ENCODE results near the gene PTH2R.
"Not testable (repeated sequence)": the region's sequence is repeated elsewhere in the genome, so short reads cannot be mapped to it uniquely, and the experiment has no call there.

The PTH2R gene

GRCh38 chr2:208511016-208511415, 104.4 kb downstream of the PTH2R start:
- Histone ChIP-seq H3K9ac (ENCODE audit: low read length) (no peak overlapping the region), H3K27ac (ENCODE audit: low read depth, low read length) (no peak overlapping the region), H3K79me2 (ENCODE audit: control insufficient read depth, insufficient read depth, low read length, poor library complexity) (no peaks in the 10 kb centered on the region), H3K4me2 (ENCODE audit: low read length) (no peak overlapping the region), H2BK5ac (ENCODE audit: low read depth, low read length, poor library complexity) (no peak overlapping the region), H3K18ac (ENCODE audit: low read length) (no peak overlapping the region), H3K27me3 (ENCODE audit: insufficient read depth, low read length) (no peaks in the 10 kb centered on the region), H3K4me3 (ENCODE audit: low read depth, low read length) (no peak overlapping the region), H3K4me1 (ENCODE audit: control insufficient read depth in 1 of 2, insufficient read depth in 2 of 2, low read length in 2 of 2) (no peaks in the 10 kb centered on the region), H4K91ac (ENCODE audit: low read depth, low read length) (no peak overlapping the region), H3K23ac (ENCODE audit: low read length) (no peak overlapping the region), H3K4ac (ENCODE audit: low read depth, low read length) (no peak overlapping the region), H3K36me3 (ENCODE audit: control insufficient read depth in 1 of 2, insufficient read depth in 2 of 2, low read length in 2 of 2) (no peaks in the 10 kb centered on the region), H2AFZ (ENCODE audit: insufficient read depth, low read length, poor library complexity) (no peak overlapping the region), H2BK120ac (ENCODE audit: insufficient read depth, low read length, poor library complexity) (no peak overlapping the region), H4K12ac (ENCODE audit: low read depth, low read length) (no peak overlapping the region), H3K9me3 (ENCODE audit: insufficient read depth, low read depth, low read length) (peaks cover 5% of the 10 kb centered on the region), H3K14ac (ENCODE audit: low read length) (no peak overlapping the region), H3K79me1 (ENCODE audit: low read length) (no peaks in the 10 kb centered on the region), H2BK12ac (ENCODE audit: low read length) (no peak overlapping the region), H2AK5ac (ENCODE audit: low read length) (no peak overlapping the region), H4K8ac (ENCODE audit: low read depth, low read length) (no peak overlapping the region)
- no CpG with 5 or more reads among the region's 3 CpGs for WGBS (ENCODE audit: extremely low coverage, insufficient coverage, insufficient read length)
- DNase-seq = no peak

GRCh38 chr2:208511573-208511972, 105.0 kb downstream of the PTH2R start:
- no peaks in the 10 kb centered on the region for H3K79me2 ChIP-seq (ENCODE audit: control insufficient read depth, insufficient read depth, low read length, poor library complexity)

DNA sequence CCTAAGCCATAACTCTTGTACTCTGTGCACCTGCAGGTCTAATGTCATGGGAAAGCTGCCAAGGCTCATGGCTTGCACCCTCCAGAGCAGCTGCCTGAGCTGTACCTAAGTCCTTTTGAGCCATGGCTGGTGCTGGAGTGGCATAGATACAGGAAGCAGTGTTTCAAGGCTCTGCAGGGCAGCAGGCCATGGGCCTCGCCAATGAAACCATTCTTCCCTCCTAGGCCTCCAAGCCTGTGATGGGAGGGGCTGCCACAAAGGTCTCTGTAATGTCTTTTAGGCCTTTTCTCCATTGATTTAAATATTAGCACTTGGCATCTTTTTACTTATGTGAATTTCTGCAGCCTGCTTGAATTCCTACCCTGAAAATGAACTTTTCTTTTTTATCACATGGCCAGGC, 108.5 kb downstream of the PTH2R start:
- H4K8ac ChIP-seq (ENCODE audit: low read depth, low read length) = no peak overlapping the region
- H2BK12ac ChIP-seq (ENCODE audit: low read length) = no peak overlapping the region
- H3K4ac ChIP-seq (ENCODE audit: low read depth, low read length) = no peak overlapping the region
- no peak overlapping the region for H3K23ac ChIP-seq (ENCODE audit: low read length)
- no peak overlapping the region for H4K91ac ChIP-seq (ENCODE audit: low read depth, low read length)
- no peak for DNase-seq
- no peak overlapping the region for H2BK5ac ChIP-seq (ENCODE audit: low read depth, low read length, poor library complexity)
- H3K36me3 ChIP-seq (ENCODE audit: control insufficient read depth in 1 of 2, insufficient read depth in 2 of 2, low read length in 2 of 2) = no peaks in the 10 kb centered on the region
- no peak overlapping the region for H2BK120ac ChIP-seq (ENCODE audit: insufficient read depth, low read length, poor library complexity)
- H3K27me3 ChIP-seq (ENCODE audit: insufficient read depth, low read length) = no peaks in the 10 kb centered on the region
- H3K4me1 ChIP-seq (ENCODE audit: control insufficient read depth in 1 of 2, insufficient read depth in 2 of 2, low read length in 2 of 2) = no peaks in the 10 kb centered on the region
- H3K9ac ChIP-seq (ENCODE audit: low read length) = no peak overlapping the region
- no peak overlapping the region for H3K27ac ChIP-seq (ENCODE audit: low read depth, low read length)
- no CpG with 5 or more reads among the region's 1 CpG for WGBS (ENCODE audit: extremely low coverage, insufficient coverage, insufficient read length)
- H2AK5ac ChIP-seq (ENCODE audit: low read length) = no peak overlapping the region
- no peak overlapping the region for H3K14ac ChIP-seq (ENCODE audit: low read length)
- H2AFZ ChIP-seq (ENCODE audit: insufficient read depth, low read length, poor library complexity) = no peak overlapping the region
- H3K18ac ChIP-seq (ENCODE audit: low read length) = no peak overlapping the region
- no peak overlapping the region for H3K4me2 ChIP-seq (ENCODE audit: low read length)
- peaks cover 7% of the 10 kb centered on the region for H3K9me3 ChIP-seq (ENCODE audit: insufficient read depth, low read depth, low read length)
- H3K79me1 ChIP-seq (ENCODE audit: low read length) = no peaks in the 10 kb centered on the region
- no peak overlapping the region for H3K4me3 ChIP-seq (ENCODE audit: low read depth, low read length)
- no peaks in the 10 kb centered on the region for H3K79me2 ChIP-seq (ENCODE audit: control insufficient read depth, insufficient read depth, low read length, poor library complexity)
- no peak overlapping the region for H4K12ac ChIP-seq (ENCODE audit: low read depth, low read length)

More at GRCh38 chr2:208511573-208511972, 105.0 kb downstream of the PTH2R start:
- Histone ChIP-seq H2AK5ac (ENCODE audit: low read length) (no peak overlapping the region), H3K4ac (ENCODE audit: low read depth, low read length) (no peak overlapping the region), H4K91ac (ENCODE audit: low read depth, low read length) (no peak overlapping the region), H3K4me3 (ENCODE audit: low read depth, low read length) (no peak overlapping the region), H2AFZ (ENCODE audit: insufficient read depth, low read length, poor library complexity) (no peak overlapping the region), H3K9me3 (ENCODE audit: insufficient read depth, low read depth, low read length) (peaks cover 7% of the 10 kb centered on the region), H3K23ac (ENCODE audit: low read length) (no peak overlapping the region), H3K4me1 (ENCODE audit: control insufficient read depth in 1 of 2, insufficient read depth in 2 of 2, low read length in 2 of 2) (no peaks in the 10 kb centered on the region), H2BK120ac (ENCODE audit: insufficient read depth, low read length, poor library complexity) (no peak overlapping the region), H3K79me1 (ENCODE audit: low read length) (no peaks in the 10 kb centered on the region), H3K27ac (ENCODE audit: low read depth, low read length) (no peak overlapping the region), H3K9ac (ENCODE audit: low read length) (no peak overlapping the region), H2BK12ac (ENCODE audit: low read length) (no peak overlapping the region), H3K27me3 (ENCODE audit: insufficient read depth, low read length) (no peaks in the 10 kb centered on the region), H3K14ac (ENCODE audit: low read length) (no peak overlapping the region), H3K4me2 (ENCODE audit: low read length) (no peak overlapping the region), H4K8ac (ENCODE audit: low read depth, low read length) (no peak overlapping the region), H4K12ac (ENCODE audit: low read depth, low read length) (no peak overlapping the region), H2BK5ac (ENCODE audit: low read depth, low read length, poor library complexity) (no peak overlapping the region), H3K18ac (ENCODE audit: low read length) (no peak overlapping the region), H3K36me3 (ENCODE audit: control insufficient read depth in 1 of 2, insufficient read depth in 2 of 2, low read length in 2 of 2) (no peaks in the 10 kb centered on the region)
- no CpG with 5 or more reads among the region's 1 CpG for WGBS (ENCODE audit: extremely low coverage, insufficient coverage, insufficient read length)
- DNase-seq = no peak

DNA sequence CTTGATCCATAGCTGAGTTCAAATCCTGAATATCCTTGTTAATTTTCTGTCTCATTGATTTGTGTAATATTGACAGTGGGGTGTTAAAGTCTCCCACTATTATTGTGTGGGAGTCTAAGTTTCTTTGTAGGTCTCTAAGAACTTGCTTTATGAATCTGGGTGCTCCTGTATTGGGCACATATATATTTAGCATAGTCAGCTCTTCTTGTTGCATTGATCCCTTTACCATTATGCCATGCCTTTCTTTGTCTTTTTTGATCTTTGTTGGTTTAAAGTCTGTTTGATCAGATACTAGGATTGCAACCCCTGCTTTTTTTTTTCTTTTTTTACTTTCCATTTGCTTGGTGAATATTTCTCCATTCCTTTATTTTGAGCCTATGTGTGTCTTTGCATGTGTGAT, 116.5 kb downstream of the PTH2R start:
- H2BK120ac ChIP-seq (ENCODE audit: insufficient read depth, low read length, poor library complexity); H2BK5ac ChIP-seq (ENCODE audit: low read depth, low read length, poor library complexity); H3K14ac ChIP-seq (ENCODE audit: low read length); DNase-seq; H2AFZ ChIP-seq (ENCODE audit: insufficient read depth, low read length, poor library complexity); H3K9ac ChIP-seq (ENCODE audit: low read length); H3K18ac ChIP-seq (ENCODE audit: low read length); H4K12ac ChIP-seq (ENCODE audit: low read depth, low read length); H3K23ac ChIP-seq (ENCODE audit: low read length); H4K91ac ChIP-seq (ENCODE audit: low read depth, low read length); H3K4me1 ChIP-seq (ENCODE audit: control insufficient read depth in 1 of 2, insufficient read depth in 2 of 2, low read length in 2 of 2); H4K8ac ChIP-seq (ENCODE audit: low read depth, low read length); H3K79me1 ChIP-seq (ENCODE audit: low read length); H3K9me3 ChIP-seq (ENCODE audit: insufficient read depth, low read depth, low read length); H3K27me3 ChIP-seq (ENCODE audit: insufficient read depth, low read length); H2AK5ac ChIP-seq (ENCODE audit: low read length); H3K79me2 ChIP-seq (ENCODE audit: control insufficient read depth, insufficient read depth, low read length, poor library complexity); H2BK12ac ChIP-seq (ENCODE audit: low read length); H3K4me3 ChIP-seq (ENCODE audit: low read depth, low read length); H3K27ac ChIP-seq (ENCODE audit: low read depth, low read length); H3K4me2 ChIP-seq (ENCODE audit: low read length); H3K4ac ChIP-seq (ENCODE audit: low read depth, low read length); H3K36me3 ChIP-seq (ENCODE audit: control insufficient read depth in 1 of 2, insufficient read depth in 2 of 2, low read length in 2 of 2): not testable (repeated sequence)
